Activated CD4-positive, CD25-positive, alpha-beta regulatory T cell treated with anti-CD3 and anti-CD28 coated beads, Interleukin-2, amount 50 U/mL, for 16 hours (primary cell): ENCODE results near the gene IL20RA.

Source experiments
- DNase-seq: peaks from one replicate; pipeline ENCODE4 v3.0.0-alpha.2; 2020; ENCODE audit warnings: low read depth, low spot score

Gene IL20RA

GRCh38 chr6:137008204-137008603 lies 36.6 kb downstream of the IL20RA start:
- no peak for DNase-seq

GRCh38 chr6:137006056-137006455 lies 38.7 kb downstream of the IL20RA start:
- DNase-seq = no peak

- DNase-seq = no peak
Observed at GRCh38 chr6:137005073-137005472, 39.7 kb downstream of the IL20RA start.

GRCh38 chr6:137002505-137002904 lies 42.3 kb downstream of the IL20RA start:
- no peak for DNase-seq

GRCh38 chr6:137001977-137002302 lies 42.8 kb downstream of the IL20RA start:
- DNase-seq = no peak

- DNase-seq = no peak
Observed at GRCh38 chr6:137001299-137001976, 43.3 kb downstream of the IL20RA start.

GRCh38 chr6:137000825-137001224 lies 43.9 kb downstream of the IL20RA start:
- no peak for DNase-seq

- DNase-seq = no peak
Observed at GRCh38 chr6:136995521-136995920, 49.2 kb downstream of the IL20RA start.

- DNase-seq = no peak
Observed at GRCh38 chr6:136994782-136995181, 50.0 kb downstream of the IL20RA start.

GRCh38 chr6:136992113-136992512 lies 52.7 kb downstream of the IL20RA start:
- no peak for DNase-seq

GRCh38 chr6:136991646-136992045 lies 53.1 kb downstream of the IL20RA start:
- no peak for DNase-seq

GRCh38 chr6:136990754-136991153 lies 54.0 kb downstream of the IL20RA start:
- DNase-seq = no peak

- DNase-seq = no peak
Observed at GRCh38 chr6:136990242-136990578, 54.6 kb downstream of the IL20RA start.

GRCh38 chr6:136989571-136990241 lies 55.1 kb downstream of the IL20RA start:
- no peak for DNase-seq

- no peak for DNase-seq
Observed at GRCh38 chr6:136987526-136987925, 57.2 kb downstream of the IL20RA start.

GRCh38 chr6:136985502-136985901 lies 59.3 kb downstream of the IL20RA start:
- DNase-seq = no peak

GRCh38 chr6:136984578-136984977 lies 60.2 kb downstream of the IL20RA start:
- no peak for DNase-seq

GRCh38 chr6:136983687-136984086 lies 61.1 kb downstream of the IL20RA start:
- no peak for DNase-seq

- DNase-seq = no peak
Observed at GRCh38 chr6:136982928-136983327, 61.8 kb downstream of the IL20RA start.

- no peak for DNase-seq
Observed at GRCh38 chr6:136980070-136980469, 64.7 kb downstream of the IL20RA start.

- no peak for DNase-seq
Observed at GRCh38 chr6:136979206-136979605, 65.6 kb downstream of the IL20RA start.

- no peak for DNase-seq
Observed at GRCh38 chr6:136977075-136977474, 67.7 kb downstream of the IL20RA start.

GRCh38 chr6:136975089-136975715 lies 69.6 kb downstream of the IL20RA start:
- no peak for DNase-seq
